Activated T-cell treated with anti-CD3 and anti-CD28 coated beads, Interleukin-2, amount 50 U/mL, for 72 hours (primary cell): Measurements from ENCODE around the gene UBC. TPM values are rescaled to one million over a fixed set of nuclear protein-coding genes. Genes with fewer than 3 reads are reported as not detected.
A peak's percentile ranks its signal among the peaks of the same experiment; 100 is the strongest.

ENCODE experiments used
- ATAC-seq, 2 donors: fragments of 150-1000 bp; cut with Tn5 transposase; replicated peaks in 1 of 2; 2 replicates each; pipeline ENCODE4 v1.10.0; 2021; ENCODE audit warnings: moderate library complexity in 2 of 2, mild to moderate bottlenecking in 1 of 2
- DNase-seq, 2 donors: peaks; one replicate each; pipeline ENCODE4 v3.0.0; 2021 to 2022; ENCODE audit warnings: mixed read lengths in 1 of 2
- H3K27ac Mint-ChIP-seq: one replicate; pipeline ENCODE4 v1.8.0; 2022; ENCODE audit warnings: mild to moderate bottlenecking, moderate library complexity, mixed read lengths
- H3K27me3 Mint-ChIP-seq: one replicate; pipeline ENCODE4 v1.8.0; 2022; ENCODE audit warnings: low read depth, mixed read lengths
- H3K36me3 Mint-ChIP-seq, 2 donors: one replicate each; pipeline ENCODE4 v1.8.0; 2022; ENCODE audit warnings: mixed read lengths in 2 of 2, mild to moderate bottlenecking in 1 of 2; ENCODE audit not compliant: insufficient read depth in 2 of 2
- H3K4me1 Mint-ChIP-seq: one replicate; pipeline ENCODE4 v1.8.0; 2022; ENCODE audit warnings: low read depth, mixed read lengths
- H3K4me3 Mint-ChIP-seq, 2 donors: one replicate each; pipeline ENCODE4 v1.8.0; 2022; ENCODE audit warnings: mild to moderate bottlenecking in 2 of 2, mixed read lengths in 2 of 2, moderate library complexity in 2 of 2
- H3K9me3 Mint-ChIP-seq, 2 donors: one replicate each; pipeline ENCODE4 v1.8.0; 2022; ENCODE audit warnings: mixed read lengths in 2 of 2
- total RNA-seq, 2 donors: library from RNA; stranded (reverse); gene quantifications; one replicate each; pipeline ENCODE4 v1.2.3, GENCODE V29; 2022

UBC gene
- total RNA-seq, 2 donors from 2014 or later = 1,002 to 1,182 TPM

GRCh38 chr12:124868252-124869058 is 46.0 kb downstream of the UBC start:
- Mint-ChIP-seq H3K4me1 (peaks cover 27% of the 10 kb centered on the region), H3K36me3 (no peaks in the 10 kb centered on the region), H3K27ac (no peak overlapping the region), H3K9me3 (no peaks in the 10 kb centered on the region), H3K4me3 (peak overlapping the region in 1 of 2 donors; percentile 15), H3K27me3 (peaks cover 14% of the 10 kb centered on the region)
- ATAC-seq (no peak), DNase-seq (no peak)

GRCh38 chr12:124867401-124867930 is 47.0 kb downstream of the UBC start:
- H3K4me1 Mint-ChIP-seq = peaks cover 33% of the 10 kb centered on the region
- no peaks in the 10 kb centered on the region for H3K36me3 Mint-ChIP-seq
- H3K4me3 Mint-ChIP-seq = no peak overlapping the region
- no peaks in the 10 kb centered on the region for H3K9me3 Mint-ChIP-seq
- ATAC-seq (no peak), DNase-seq (no peak)
- no peak overlapping the region for H3K27ac Mint-ChIP-seq
- peaks cover 14% of the 10 kb centered on the region for H3K27me3 Mint-ChIP-seq

GRCh38 chr12:124866883-124867400 is 47.5 kb downstream of the UBC start:
- H3K9me3 Mint-ChIP-seq = no peaks in the 10 kb centered on the region
- H3K4me3 Mint-ChIP-seq = no peak overlapping the region
- no peak overlapping the region for H3K27ac Mint-ChIP-seq
- peaks cover 38% of the 10 kb centered on the region for H3K4me1 Mint-ChIP-seq
- H3K27me3 Mint-ChIP-seq = peaks cover 14% of the 10 kb centered on the region
- ATAC-seq (no peak), DNase-seq (no peak)
- H3K36me3 Mint-ChIP-seq = no peaks in the 10 kb centered on the region

GRCh38 chr12:124866195-124866882 is 48.1 kb downstream of the UBC start:
- peaks cover 14% of the 10 kb centered on the region for H3K27me3 Mint-ChIP-seq
- H3K4me1 Mint-ChIP-seq = peaks cover 44% of the 10 kb centered on the region
- no peak overlapping the region for H3K27ac Mint-ChIP-seq
- DNase-seq = no peak
- ATAC-seq = no peak
- no peaks in the 10 kb centered on the region for H3K9me3 Mint-ChIP-seq
- no peak overlapping the region for H3K4me3 Mint-ChIP-seq
- no peaks in the 10 kb centered on the region for H3K36me3 Mint-ChIP-seq

- ATAC-seq = no peak
Measured at GRCh38 chr12:124865728-124866127, 48.7 kb downstream of the UBC start.

GRCh38 chr12:124864326-124864752 is 50.1 kb downstream of the UBC start:
- peaks cover 10% of the 10 kb centered on the region for H3K27me3 Mint-ChIP-seq
- peaks cover 42% of the 10 kb centered on the region for H3K4me1 Mint-ChIP-seq
- DNase-seq = no peak
- peak overlapping the region; percentile 85 to 90 for H3K4me3 Mint-ChIP-seq
- ATAC-seq = no peak
- no peaks in the 10 kb centered on the region for H3K9me3 Mint-ChIP-seq
- H3K27ac Mint-ChIP-seq = peak overlapping the region; percentile 84
- H3K36me3 Mint-ChIP-seq = peaks cover 0 to 1% of the 10 kb centered on the region in 2 donors

More at GRCh38 chr12:124865728-124866127, 48.7 kb downstream of the UBC start:
- DNase-seq = no peak
- H3K27ac Mint-ChIP-seq = no peak overlapping the region
- no peaks in the 10 kb centered on the region for H3K36me3 Mint-ChIP-seq
- no peak overlapping the region for H3K4me3 Mint-ChIP-seq
- peaks cover 14% of the 10 kb centered on the region for H3K27me3 Mint-ChIP-seq
- peaks cover 45% of the 10 kb centered on the region for H3K4me1 Mint-ChIP-seq
- H3K9me3 Mint-ChIP-seq = no peaks in the 10 kb centered on the region

GRCh38 chr12:124863416-124864325 is 50.8 kb downstream of the UBC start, which contains the start of gene SCARB1:
SCARB1 (minus strand) TSS chr12:124863864; CDS start chr12:124863720, 144 bp downstream.
- DNase-seq = peak; percentile 81 to 84
- Mint-ChIP-seq H3K4me1 (peaks cover 36% of the 10 kb centered on the region), H3K27ac (peak within 1 kb of the TSS; percentile 84), H3K4me3 (peak within 1 kb of the TSS; percentile 85 to 90), H3K36me3 (peaks cover 0 to 1% of the 10 kb centered on the region in 2 donors), H3K27me3 (peaks cover 4% of the 10 kb centered on the region), H3K9me3 (no peaks in the 10 kb centered on the region)
- ATAC-seq = peak; percentile 87 to 91

- no peaks in the 10 kb centered on the region for H3K9me3 Mint-ChIP-seq
- H3K4me3 Mint-ChIP-seq = peak overlapping the region; percentile 83 to 90
- DNase-seq = peak; percentile 15 to 16
- no peak overlapping the region for H3K27ac Mint-ChIP-seq
- ATAC-seq = peak; percentile 2 to 4
- H3K36me3 Mint-ChIP-seq = peaks cover 0 to 1% of the 10 kb centered on the region in 2 donors
- peaks cover 32% of the 10 kb centered on the region for H3K4me1 Mint-ChIP-seq
- H3K27me3 Mint-ChIP-seq = no peaks in the 10 kb centered on the region
Measured at GRCh38 chr12:124862768-124863415, 51.6 kb downstream of the UBC start.

GRCh38 chr12:124861898-124862676 is 52.4 kb downstream of the UBC start:
- DNase-seq (peak; percentile 14 to 22), ATAC-seq (peak; percentile 44 to 55)
- Mint-ChIP-seq H3K9me3 (no peaks in the 10 kb centered on the region), H3K27me3 (no peaks in the 10 kb centered on the region), H3K27ac (peak overlapping the region; percentile 39), H3K4me3 (peak overlapping the region; percentile 83 to 90), H3K4me1 (peaks cover 32% of the 10 kb centered on the region), H3K36me3 (peaks cover 0 to 1% of the 10 kb centered on the region in 2 donors)
